WTC11 (cell line): Measurements from ENCODE around the gene GRM8.

Experiments
- CTCF ChIP-seq: fragments of 200-600 bp; IDR thresholded peaks from 2 replicates; pipeline ENCODE4 v1.8.0; 2022; ENCODE audit warnings: antibody characterized with exemption
- ELF4 ChIP-seq: sonication (generic); formaldehyde crosslinking; IDR thresholded peaks from 2 replicates; pipeline ENCODE4 v1.8.1; 2022; ENCODE audit warnings: low read depth, mild to moderate bottlenecking, moderate library complexity, missing genetic modification reagents
- NFE2L1 ChIP-seq: sonication (generic); formaldehyde crosslinking; IDR thresholded peaks from 2 replicates; pipeline ENCODE4 v1.8.1; 2023; ENCODE audit warnings: missing genetic modification reagents
- NR1H2 ChIP-seq: sonication (generic); formaldehyde crosslinking; IDR thresholded peaks from 2 replicates; pipeline ENCODE4 v1.9.0; 2021; ENCODE audit warnings: mild to moderate bottlenecking, moderate library complexity, missing genetic modification reagents
- TF ChIP-seq, protein P1 (sequence below): sonication (generic); formaldehyde crosslinking; IDR thresholded peaks from 2 replicates; pipeline ENCODE4 v1.8.1; 2023; ENCODE audit warnings: mild to moderate bottlenecking, missing genetic modification reagents, moderate library complexity

GRCh38 chr7:126728967-126729366 is 523.8 kb downstream of the GRM8 start:
- TF ChIP-seq, protein P1, sequence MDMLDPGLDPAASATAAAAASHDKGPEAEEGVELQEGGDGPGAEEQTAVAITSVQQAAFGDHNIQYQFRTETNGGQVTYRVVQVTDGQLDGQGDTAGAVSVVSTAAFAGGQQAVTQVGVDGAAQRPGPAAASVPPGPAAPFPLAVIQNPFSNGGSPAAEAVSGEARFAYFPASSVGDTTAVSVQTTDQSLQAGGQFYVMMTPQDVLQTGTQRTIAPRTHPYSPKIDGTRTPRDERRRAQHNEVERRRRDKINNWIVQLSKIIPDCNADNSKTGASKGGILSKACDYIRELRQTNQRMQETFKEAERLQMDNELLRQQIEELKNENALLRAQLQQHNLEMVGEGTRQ (CRISPR knock-in tag), result no peak
- TF ChIP-seq NR1H2 (CRISPR knock-in tag), result no peak
- no peak for TF ChIP-seq NFE2L1 (CRISPR knock-in tag)
- no peak for TF ChIP-seq CTCF
- TF ChIP-seq ELF4 (CRISPR knock-in tag), result no peak
